SK-N-SH (cell line): ENCODE data around the gene ARHGAP10. TPM values are rescaled to one million over a fixed set of nuclear protein-coding genes. Genes with fewer than 3 reads are reported as not detected.

Experiments
- CTCF ChIA-PET: fragments of 300-600, 350-600 bp; formaldehyde crosslinking; extraction: SDS; loops from one replicate; lab custom pipeline; 2021; lab: Yijun Ruan, JAX
- POLR2A ChIA-PET: fragments of 350-600 bp; sonication (Branson Sonifier 250); formaldehyde crosslinking; extraction: SDS; loops from one replicate; lab custom pipeline; 2020; ENCODE audit warnings: antibody characterized with exemption, inconsistent platforms; lab: Yijun Ruan, JAX
- DNase-seq: peaks from one replicate; pipeline ENCODE4 v3.0.0; 2012
- H2AFZ ChIP-seq: fragments of 200-600 bp; sonication (generic); 2 replicates; pipeline ENCODE4 v1.8.1; 2016; ENCODE audit warnings: antibody characterized with exemption, mild to moderate bottlenecking, low read depth
- H3F3A ChIP-seq: fragments of 200-600 bp; sonication (generic); replicated peaks from 2 replicates; pipeline ENCODE3; 2016; ENCODE audit warnings: antibody characterized with exemption, mild to moderate bottlenecking; ENCODE audit not compliant: insufficient read depth
- H3K27ac ChIP-seq, 2 experiments: fragments of 200-500 bp in 1 of 2; fragments of 200-600 bp in 1 of 2; sonication (Bioruptor generic) in 1 of 2; sonication (generic), shearing (Covaris generic) in 1 of 2; 2 replicates each; pipeline versions ENCODE4 v1.5.1 to v1.6.1; 2014 to 2016; ENCODE audit warnings: low read depth in 2 of 2, inconsistent platforms in 1 of 2, low read length in 1 of 2, mild to moderate bottlenecking in 1 of 2, mixed read lengths in 1 of 2
- H3K27me3 ChIP-seq: fragments of 200-600 bp; sonication (generic), shearing (Covaris generic); 2 replicates; pipeline ENCODE4 v1.6.1; 2016; ENCODE audit warnings: mixed run types; ENCODE audit not compliant: insufficient read depth
- H3K36me3 ChIP-seq, 2 experiments: fragments of 200-500 bp in 1 of 2; fragments of 200-600 bp in 1 of 2; sonication (Bioruptor generic) in 1 of 2; sonication (generic) in 1 of 2; replicated peaks in 1 of 2; 2 replicates each; pipeline versions ENCODE3 to v1.5.1; 2014 to 2016; ENCODE audit warnings: low read length in 1 of 2, mild to moderate bottlenecking in 1 of 2; ENCODE audit not compliant: insufficient read depth in 2 of 2, control insufficient read depth in 1 of 2
- H3K4me1 ChIP-seq, 2 experiments: fragments of 200-500 bp in 1 of 2; fragments of 200-600 bp in 1 of 2; sonication (Bioruptor generic) in 1 of 2; sonication (generic), shearing (Covaris generic) in 1 of 2; 2 replicates each; pipeline versions ENCODE4 v1.5.1 to v1.6.1; 2014 to 2016; ENCODE audit warnings: low read depth in 1 of 2, low read length in 1 of 2, mixed run types in 1 of 2; ENCODE audit not compliant: insufficient read depth in 2 of 2, control insufficient read depth in 1 of 2
- H3K4me2 ChIP-seq: fragments of 200-600 bp; sonication (generic), shearing (Covaris generic); 2 replicates; pipeline ENCODE4 v1.6.1; 2017; ENCODE audit warnings: mixed run types
- H3K4me3 ChIP-seq, 2 experiments: fragments of 200-500 bp in 1 of 2; fragments of 200-600 bp in 1 of 2; sonication (Bioruptor generic) in 1 of 2; sonication (generic), shearing (Covaris generic) in 1 of 2; 2 replicates each; pipeline versions ENCODE4 v1.5.1 to v1.8.1; 2014 to 2016; ENCODE audit warnings: low read depth in 2 of 2, inconsistent platforms in 1 of 2, low read length in 1 of 2, mild to moderate bottlenecking in 1 of 2, mixed read lengths in 1 of 2, moderate library complexity in 1 of 2
- H3K79me2 ChIP-seq: fragments of 200-600 bp; sonication (generic); 2 replicates; pipeline ENCODE4 v1.8.1; 2017; ENCODE audit warnings: mild to moderate bottlenecking; ENCODE audit not compliant: insufficient read depth
- H3K9ac ChIP-seq: fragments of 200-600 bp; sonication (generic); 2 replicates; pipeline ENCODE4 v1.6.1; 2017; ENCODE audit warnings: mixed run types
- H3K9me2 ChIP-seq: fragments of 200-600 bp; sonication (generic); 2 replicates; pipeline ENCODE4 v1.6.1; 2017; ENCODE audit warnings: mixed run types
- H3K9me3 ChIP-seq: fragments of 200-600 bp; sonication (generic); 2 replicates; pipeline ENCODE4 v1.6.1; 2017; ENCODE audit warnings: mixed run types, mild to moderate bottlenecking, moderate library complexity
- H4K20me1 ChIP-seq: fragments of 200-600 bp; sonication (generic); 2 replicates; pipeline ENCODE4 v1.6.1; 2017; ENCODE audit warnings: mild to moderate bottlenecking, mixed run types; ENCODE audit not compliant: insufficient read depth
- CHD2 ChIP-seq: fragments of 150-350 bp; IDR thresholded peaks from 2 replicates; pipeline ENCODE4 v1.6.1; 2018; ENCODE audit warnings: low read length; ENCODE audit not compliant: partially characterized antibody
- EZH2phosphoT487 ChIP-seq: fragments of 200-600 bp; sonication (generic); IDR thresholded peaks from 2 replicates; pipeline ENCODE4 v1.6.1; 2017; ENCODE audit warnings: low read depth, mixed run types, mild to moderate bottlenecking, antibody characterized with exemption, moderate library complexity, borderline replicate concordance
- FOSL2 ChIP-seq: IDR thresholded peaks from 2 replicates; pipeline ENCODE4 v1.4.0; 2012; ENCODE audit warnings: low read depth, mild to moderate bottlenecking, moderate library complexity, borderline replicate concordance
- FOXJ3 ChIP-seq: sonication (generic); formaldehyde crosslinking; IDR thresholded peaks from 2 replicates; pipeline ENCODE4 v1.5.1; 2020; ENCODE audit warnings: mild to moderate bottlenecking, missing genetic modification reagents
- FOXM1 ChIP-seq: IDR thresholded peaks from 2 replicates; pipeline ENCODE4 v1.4.0; 2012; ENCODE audit warnings: low read depth, mild to moderate bottlenecking
- JUND ChIP-seq: IDR thresholded peaks from 2 replicates; pipeline ENCODE4 v1.4.0; 2012
- MEF2A ChIP-seq: IDR thresholded peaks from 2 replicates; pipeline ENCODE4 v1.4.0; 2012; ENCODE audit warnings: low read depth, borderline replicate concordance
- PBX3 ChIP-seq: IDR thresholded peaks from 2 replicates; pipeline ENCODE4; 2012
- RFX5 ChIP-seq: IDR thresholded peaks from 2 replicates; pipeline ENCODE4 v1.6.1; 2012; ENCODE audit warnings: mild to moderate bottlenecking, improper control_type of control experiment, low read length
- YY1 ChIP-seq: IDR thresholded peaks from 2 replicates; pipeline ENCODE4 v1.4.0; 2012; ENCODE audit warnings: low read depth, mild to moderate bottlenecking
- WGBS: methylation state at CpG from one replicate; pipeline ENCODE4 v1.1.6; 2017; ENCODE audit warnings: low lambda C conversion rate; 5-methylcytosine and 5-hydroxymethylcytosine counted together
- polyA plus RNA-seq, 3 experiments: library from polyadenylated mRNA; depleted of rRNA; stranded (reverse); fragments of >200 nt; gene quantifications; 2 replicates each; pipeline ENCODE4 v1.2.3, GENCODE V29; 2012
- TF ChIP-seq, protein P1 (sequence below): IDR thresholded peaks from 2 replicates; pipeline ENCODE4 v1.6.1; 2012; ENCODE audit warnings: mild to moderate bottlenecking, low read depth, low read length, moderate library complexity
- TF ChIP-seq, protein P2 (sequence below): IDR thresholded peaks from 2 replicates; pipeline ENCODE4 v1.4.0; 2012; ENCODE audit warnings: low read depth, borderline replicate concordance

ARHGAP10 gene
- polyA plus RNA-seq, 1 of the 3 experiments (the other 2 are of a cell fraction) = 15.1 TPM

- ChIA-PET POLR2A (no interaction called here), CTCF (interaction anchor here (3.5 kb wide), 1 partner anchor 24 kb away, joined by 13 read pairs; no protein-coding TSS in a partner anchor)
- H3K27me3 ChIP-seq = no peaks in the 10 kb centered on the region
- peaks cover 5% of the 10 kb centered on the region for H3F3A ChIP-seq
- no peak overlapping the region for H3K27ac ChIP-seq
- no peaks in the 10 kb centered on the region; the same call in 1 of the 2 replicates for H3K79me2 ChIP-seq
- H3K4me2 ChIP-seq = no peak overlapping the region
- peaks cover 6 to 10% of the 10 kb centered on the region in 2 experiments for H3K36me3 ChIP-seq
- H3K9me3 ChIP-seq = no peaks in the 10 kb centered on the region
- DNase-seq = no peak
- 96% methylated on average over 6 of the region's 6 CpGs for WGBS
- peaks cover 0 to 9% of the 10 kb centered on the region in 2 experiments; a peak in 2 of 4 replicates for H3K4me1 ChIP-seq
- H2AFZ ChIP-seq = no peak overlapping the region
- no peak for TF ChIP-seq RFX5
- TF ChIP-seq PBX3 = no peak
- TF ChIP-seq FOSL2 = no peak
- TF ChIP-seq, protein P1, sequence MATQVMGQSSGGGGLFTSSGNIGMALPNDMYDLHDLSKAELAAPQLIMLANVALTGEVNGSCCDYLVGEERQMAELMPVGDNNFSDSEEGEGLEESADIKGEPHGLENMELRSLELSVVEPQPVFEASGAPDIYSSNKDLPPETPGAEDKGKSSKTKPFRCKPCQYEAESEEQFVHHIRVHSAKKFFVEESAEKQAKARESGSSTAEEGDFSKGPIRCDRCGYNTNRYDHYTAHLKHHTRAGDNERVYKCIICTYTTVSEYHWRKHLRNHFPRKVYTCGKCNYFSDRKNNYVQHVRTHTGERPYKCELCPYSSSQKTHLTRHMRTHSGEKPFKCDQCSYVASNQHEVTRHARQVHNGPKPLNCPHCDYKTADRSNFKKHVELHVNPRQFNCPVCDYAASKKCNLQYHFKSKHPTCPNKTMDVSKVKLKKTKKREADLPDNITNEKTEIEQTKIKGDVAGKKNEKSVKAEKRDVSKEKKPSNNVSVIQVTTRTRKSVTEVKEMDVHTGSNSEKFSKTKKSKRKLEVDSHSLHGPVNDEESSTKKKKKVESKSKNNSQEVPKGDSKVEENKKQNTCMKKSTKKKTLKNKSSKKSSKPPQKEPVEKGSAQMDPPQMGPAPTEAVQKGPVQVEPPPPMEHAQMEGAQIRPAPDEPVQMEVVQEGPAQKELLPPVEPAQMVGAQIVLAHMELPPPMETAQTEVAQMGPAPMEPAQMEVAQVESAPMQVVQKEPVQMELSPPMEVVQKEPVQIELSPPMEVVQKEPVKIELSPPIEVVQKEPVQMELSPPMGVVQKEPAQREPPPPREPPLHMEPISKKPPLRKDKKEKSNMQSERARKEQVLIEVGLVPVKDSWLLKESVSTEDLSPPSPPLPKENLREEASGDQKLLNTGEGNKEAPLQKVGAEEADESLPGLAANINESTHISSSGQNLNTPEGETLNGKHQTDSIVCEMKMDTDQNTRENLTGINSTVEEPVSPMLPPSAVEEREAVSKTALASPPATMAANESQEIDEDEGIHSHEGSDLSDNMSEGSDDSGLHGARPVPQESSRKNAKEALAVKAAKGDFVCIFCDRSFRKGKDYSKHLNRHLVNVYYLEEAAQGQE = no peak
- no peak for TF ChIP-seq EZH2phosphoT487
- TF ChIP-seq JUND = no peak
- no peak overlapping the region for H3K9ac ChIP-seq
- no peak overlapping the region for H3K4me3 ChIP-seq
- H4K20me1 ChIP-seq = no peaks in the 10 kb centered on the region
- no peaks in the 10 kb centered on the region for H3K9me2 ChIP-seq
Measured at GRCh38 chr4:147842573-147842972, 110.7 kb downstream of the ARHGAP10 start.

GRCh38 chr4:147843162-147843561 lies 111.3 kb downstream of the ARHGAP10 start:
- no peak for TF ChIP-seq YY1
- TF ChIP-seq MEF2A = no peak
- TF ChIP-seq FOXM1 = no peak
- no peak for TF ChIP-seq FOSL2
- no peak for TF ChIP-seq CHD2
- no peak for TF ChIP-seq PBX3
- TF ChIP-seq, protein P2, sequence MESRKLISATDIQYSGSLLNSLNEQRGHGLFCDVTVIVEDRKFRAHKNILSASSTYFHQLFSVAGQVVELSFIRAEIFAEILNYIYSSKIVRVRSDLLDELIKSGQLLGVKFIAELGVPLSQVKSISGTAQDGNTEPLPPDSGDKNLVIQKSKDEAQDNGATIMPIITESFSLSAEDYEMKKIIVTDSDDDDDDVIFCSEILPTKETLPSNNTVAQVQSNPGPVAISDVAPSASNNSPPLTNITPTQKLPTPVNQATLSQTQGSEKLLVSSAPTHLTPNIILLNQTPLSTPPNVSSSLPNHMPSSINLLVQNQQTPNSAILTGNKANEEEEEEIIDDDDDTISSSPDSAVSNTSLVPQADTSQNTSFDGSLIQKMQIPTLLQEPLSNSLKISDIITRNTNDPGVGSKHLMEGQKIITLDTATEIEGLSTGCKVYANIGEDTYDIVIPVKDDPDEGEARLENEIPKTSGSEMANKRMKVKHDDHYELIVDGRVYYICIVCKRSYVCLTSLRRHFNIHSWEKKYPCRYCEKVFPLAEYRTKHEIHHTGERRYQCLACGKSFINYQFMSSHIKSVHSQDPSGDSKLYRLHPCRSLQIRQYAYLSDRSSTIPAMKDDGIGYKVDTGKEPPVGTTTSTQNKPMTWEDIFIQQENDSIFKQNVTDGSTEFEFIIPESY = no peak
- no peak for TF ChIP-seq FOXJ3 (CRISPR knock-in tag)
- Histone ChIP-seq H3K9ac (no peak overlapping the region), H3K4me2 (no peak overlapping the region), H3K36me3 (peaks cover 9 to 13% of the 10 kb centered on the region in 2 experiments), H3K4me1 (peaks cover 0 to 10% of the 10 kb centered on the region in 2 experiments; a peak in 2 of 4 replicates), H3K4me3 (no peak overlapping the region), H3K9me2 (no peaks in the 10 kb centered on the region), H3K27ac (no peak overlapping the region), H3K9me3 (no peaks in the 10 kb centered on the region), H4K20me1 (no peaks in the 10 kb centered on the region), H3F3A (peaks cover 5% of the 10 kb centered on the region), H3K79me2 (no peaks in the 10 kb centered on the region; the same call in 1 of the 2 replicates), H3K27me3 (no peaks in the 10 kb centered on the region), H2AFZ (no peak overlapping the region)
- ChIA-PET CTCF (interaction anchor here (0.6 to 3.5 kb wide), 3 partner anchors 12 to 34 kb away, joined by 3 to 13 read pairs (median 3); no protein-coding TSS in a partner anchor), POLR2A (no interaction called here)
- DNase-seq = no peak
- 90% methylated on average over 5 of the region's 5 CpGs for WGBS
